Measurements from ENCODE around the gene CYREN. TPM values are rescaled to one million over a fixed set of nuclear protein-coding genes. Genes with fewer than 3 reads are reported as not detected.

Gene CYREN
- total and polyA plus RNA-seq, 2 of the 13 experiments (the other 11 are each of a cell fraction or from before 2014, with no cell fraction given), result 20.7 to 60.7 TPM

GRCh38 chr7:135211179-135211945 is 40.9 kb upstream of the CYREN start, which contains the start of gene WDR91 (continued):
- TF ChIP-seq PAWR (CRISPR knock-in tag; IDR thresholded peaks at IDR 0.05; ENCODE audit: borderline replicate concordance) (no peak), MIER3 (CRISPR knock-in tag; IDR thresholded peaks at IDR 0.05; ENCODE audit: borderline replicate concordance) (no peak), ZNF652 (CRISPR knock-in tag; IDR thresholded peaks at IDR 0.05; ENCODE audit: borderline replicate concordance, low read depth) (no peak), FOXA1 (IDR thresholded peaks at IDR 0.05) (no peak), FOXA1 (CRISPR knock-in tag; IDR thresholded peaks at IDR 0.05) (no peak), NFRKB (IDR thresholded peaks at IDR 0.05) (no peak), POGZ (CRISPR knock-in tag; IDR thresholded peaks at IDR 0.05) (peak; percentile 55; the same call in 1 of the 2 replicates), SAP130 (CRISPR knock-in tag; IDR thresholded peaks at IDR 0.05; ENCODE audit: low read depth) (peak; percentile 70), ATF6 (CRISPR knock-in tag; conservative IDR thresholded peaks at IDR 0.05) (no peak), PHF5A (CRISPR knock-in tag; IDR thresholded peaks at IDR 0.05; ENCODE audit: low read depth, unreplicated experiment) (no peak), FUBP1 (CRISPR knock-in tag; IDR thresholded peaks at IDR 0.05; ENCODE audit: borderline replicate concordance) (no peak), ZNF407 (CRISPR knock-in tag; IDR thresholded peaks at IDR 0.05; ENCODE audit: not compliant biosample characterization) (no peak), ZNF557 (CRISPR knock-in tag; IDR thresholded peaks at IDR 0.05) (no peak), ZNF234 (CRISPR knock-in tag; conservative IDR thresholded peaks at IDR 0.05) (no peak), RFX1 (IDR thresholded peaks at IDR 0.05) (no peak), ZNF572 (CRISPR knock-in tag; IDR thresholded peaks at IDR 0.05) (no peak)
